H1 (cell line): ENCODE results near the gene ADGRB3. TPM values are rescaled to one million over a fixed set of nuclear protein-coding genes. Genes with fewer than 3 reads are reported as not detected.

ENCODE experiments used
- GTF2F1 ChIP-seq: IDR thresholded peaks from 2 replicates; pipeline ENCODE4 v1.6.1; 2012; ENCODE audit warnings: low read depth, low read length, improper control_type of control experiment, borderline replicate concordance
- polyA plus RNA-seq, 7 experiments: library from polyadenylated mRNA; depleted of rRNA in 3 of 7; stranded (reverse) in 5 of 7; unstranded in 2 of 7; fragments of >200 nt in 5 of 7; fragments of 200-250 nt in 2 of 7; gene quantifications; 1 replicate in 5 of 7; 2 replicates in 1 of 7; 4 replicates in 1 of 7; pipeline versions ENCODE4 v1.2.1 to v1.2.3, GENCODE V29; 2011 to 2013; ENCODE audit warnings: missing spikeins in 2 of 7, mixed read lengths in 2 of 7
- total RNA-seq: library from RNA; stranded (reverse); fragmentation: NEBNext Ultra II Directional; extraction: Animal tissue kit (Norgen Biotek cat#: 25700); gene quantifications from 2 replicates; pipeline ENCODE4 v1.2.1, GENCODE V29; 2021

Gene ADGRB3
- total and polyA plus RNA-seq, 2 of the 8 experiments (the other 6 are each of a cell fraction or from before 2014, with no cell fraction given): 0.35 to 1.2 TPM

DNA sequence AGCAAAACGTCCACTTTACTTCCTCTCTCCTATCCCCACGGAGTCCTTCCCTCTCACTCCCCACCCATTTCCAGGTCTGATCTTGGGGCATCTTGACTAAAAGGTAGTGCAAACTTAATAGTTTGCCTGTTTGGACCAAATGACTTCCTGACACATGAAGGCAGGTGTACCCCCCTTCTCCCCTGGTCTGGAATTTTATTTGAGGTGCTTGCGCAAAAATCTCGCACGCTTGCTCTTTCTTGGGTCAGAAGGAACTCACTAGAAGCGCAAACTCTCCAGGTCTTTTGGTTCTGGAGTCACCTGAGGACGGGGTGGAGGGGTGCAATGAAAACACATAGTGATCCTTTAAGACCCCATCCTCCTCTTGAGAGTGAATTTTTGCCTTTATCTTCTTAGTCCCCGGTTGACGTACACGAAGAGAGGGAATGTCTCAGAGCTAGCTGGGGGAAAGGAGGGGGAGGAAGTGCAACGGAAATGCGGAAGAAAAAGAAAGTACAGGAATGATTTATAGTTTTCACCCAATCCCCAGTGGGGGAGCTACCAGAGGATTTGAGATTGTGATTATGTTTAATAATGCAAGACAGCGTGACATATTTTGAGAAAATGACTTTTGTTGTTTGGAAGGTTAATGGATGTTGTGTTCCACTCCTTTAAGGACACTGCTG is 4.9 kb downstream of the ADGRB3 start (continued):
- TF ChIP-seq GTF2F1: no peak
- TF ChIP-seq, all 59 proteins: peak for 5
